Duodenal mucosa (tissue), 2 donors: ENCODE data around the gene MICALL1.

Experiments used
- H3K27ac ChIP-seq: one replicate; pipeline ENCODE4 v1.7.0; 2013; ENCODE audit warnings: low read depth, low read length
- H3K27me3 ChIP-seq, 2 donors: one replicate each; pipeline ENCODE4 v1.7.0; 2013; ENCODE audit warnings: low read length in 2 of 2, control low read depth in 1 of 2; ENCODE audit not compliant: insufficient read depth in 2 of 2, control insufficient read depth in 1 of 2
- H3K36me3 ChIP-seq, 2 donors: one replicate each; pipeline ENCODE4 v1.7.0; 2013; ENCODE audit warnings: low read length in 2 of 2, control low read depth in 1 of 2; ENCODE audit not compliant: insufficient read depth in 2 of 2, control insufficient read depth in 1 of 2
- H3K4me1 ChIP-seq, 2 donors: one replicate each; pipeline ENCODE4 v1.7.0; 2013; ENCODE audit warnings: low read length in 2 of 2, control low read depth in 1 of 2; ENCODE audit not compliant: insufficient read depth in 2 of 2, control insufficient read depth in 1 of 2
- H3K4me3 ChIP-seq, 2 donors: one replicate each; pipeline ENCODE4 v1.7.0; 2013; ENCODE audit warnings: low read length in 2 of 2, low read depth in 1 of 2
- H3K9ac ChIP-seq, 2 donors: one replicate each; pipeline ENCODE4 v1.7.0; 2013; ENCODE audit warnings: low read length in 2 of 2, low read depth in 1 of 2
- H3K9me3 ChIP-seq, 2 donors: one replicate each; pipeline ENCODE4 v1.7.0; 2013; ENCODE audit warnings: low read length in 2 of 2, control low read depth in 1 of 2; ENCODE audit not compliant: control insufficient read depth in 1 of 2

The MICALL1 gene

DNA sequence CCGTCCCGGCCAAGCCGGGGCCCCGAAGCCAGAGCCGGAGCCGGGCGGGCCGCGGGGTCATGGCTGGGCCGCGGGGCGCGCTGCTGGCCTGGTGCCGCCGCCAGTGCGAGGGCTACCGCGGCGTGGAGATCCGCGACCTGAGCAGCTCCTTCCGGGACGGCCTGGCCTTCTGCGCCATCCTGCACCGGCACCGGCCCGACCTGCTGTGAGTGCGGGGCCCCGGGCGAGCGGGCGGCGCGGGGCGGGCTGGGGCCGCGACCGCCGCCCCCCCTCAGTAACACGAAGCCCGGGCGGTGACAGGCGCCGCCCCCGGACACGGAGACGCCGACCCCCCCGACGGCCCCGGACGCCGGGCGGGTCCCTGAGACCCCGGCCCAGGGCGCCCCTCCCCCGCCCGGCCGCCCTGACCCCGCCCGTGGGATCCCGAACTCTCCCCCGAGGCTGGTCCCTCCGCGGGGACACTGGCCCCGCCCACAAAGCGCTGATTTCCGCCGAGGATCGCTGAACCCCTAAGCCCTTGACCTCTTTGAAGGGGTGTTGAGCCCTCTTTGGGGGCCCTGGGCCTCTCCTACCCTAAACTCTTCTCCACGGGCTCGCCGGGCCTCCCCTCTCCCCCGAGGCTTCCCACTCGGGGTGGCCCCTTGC, 389 bp downstream of the MICALL1 start:
- Histone ChIP-seq H3K27ac (peak overlapping the region; percentile 51), H3K9me3 (no peaks in the 10 kb centered on the region), H3K36me3 (peaks cover 0 to 4% of the 10 kb centered on the region in 2 donors), H3K4me1 (peaks cover 0 to 17% of the 10 kb centered on the region in 2 donors), H3K27me3 (no peaks in the 10 kb centered on the region), H3K4me3 (peak overlapping the region; percentile 70 to 81), H3K9ac (peak overlapping the region; percentile 68 to 71)

DNA sequence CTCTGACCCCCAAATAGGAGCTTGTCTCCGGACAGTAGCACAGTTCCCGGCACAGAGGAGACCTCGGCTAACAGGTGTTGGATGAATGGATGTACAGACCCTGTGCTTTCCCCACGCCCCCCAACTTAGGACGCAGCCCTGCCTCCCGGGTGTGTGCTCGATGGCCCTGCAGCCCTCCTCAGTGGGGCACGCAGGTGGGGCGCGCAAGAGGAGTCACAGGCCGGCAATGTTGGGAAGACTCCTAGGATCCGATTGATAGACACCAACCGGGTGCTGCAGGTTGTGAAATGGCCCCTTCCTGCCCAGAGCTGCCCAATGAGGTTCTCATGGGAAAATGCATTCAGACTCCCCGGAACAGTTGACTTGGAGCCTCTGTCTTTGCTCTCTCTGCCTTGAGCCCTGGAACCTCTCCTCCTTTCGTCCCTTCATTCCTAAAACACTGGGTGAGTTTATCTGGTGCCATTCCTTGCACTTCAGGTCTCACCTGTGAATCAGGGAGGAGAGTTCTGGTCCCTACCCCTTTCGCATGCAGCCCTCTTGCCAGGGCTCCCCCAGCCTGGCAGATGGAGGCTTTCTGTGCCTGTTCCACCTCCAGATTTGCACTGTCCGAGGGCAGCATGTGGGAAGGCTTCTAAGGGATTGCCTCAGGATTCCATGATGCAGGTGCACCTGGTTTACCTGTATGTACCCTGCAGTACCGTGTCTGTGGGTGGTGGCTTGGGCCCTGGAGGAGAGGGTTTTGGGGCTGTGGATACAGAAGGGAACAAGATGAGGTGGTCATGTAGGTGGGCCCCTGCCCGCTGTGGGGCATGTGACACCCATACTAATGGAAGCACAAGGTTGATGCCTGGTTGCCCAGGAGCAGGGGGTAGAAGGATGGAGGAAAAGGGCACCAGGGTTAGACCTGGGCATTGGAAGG, 1.2 kb downstream of the MICALL1 start:
- peak overlapping the region; percentile 68 to 71 for H3K9ac ChIP-seq
- H3K36me3 ChIP-seq: peaks cover 0 to 4% of the 10 kb centered on the region in 2 donors
- peak overlapping the region; percentile 70 to 81 for H3K4me3 ChIP-seq
- no peak overlapping the region for H3K27ac ChIP-seq
- no peaks in the 10 kb centered on the region for H3K9me3 ChIP-seq
- peaks cover 0 to 17% of the 10 kb centered on the region in 2 donors for H3K4me1 ChIP-seq
- no peaks in the 10 kb centered on the region for H3K27me3 ChIP-seq

DNA sequence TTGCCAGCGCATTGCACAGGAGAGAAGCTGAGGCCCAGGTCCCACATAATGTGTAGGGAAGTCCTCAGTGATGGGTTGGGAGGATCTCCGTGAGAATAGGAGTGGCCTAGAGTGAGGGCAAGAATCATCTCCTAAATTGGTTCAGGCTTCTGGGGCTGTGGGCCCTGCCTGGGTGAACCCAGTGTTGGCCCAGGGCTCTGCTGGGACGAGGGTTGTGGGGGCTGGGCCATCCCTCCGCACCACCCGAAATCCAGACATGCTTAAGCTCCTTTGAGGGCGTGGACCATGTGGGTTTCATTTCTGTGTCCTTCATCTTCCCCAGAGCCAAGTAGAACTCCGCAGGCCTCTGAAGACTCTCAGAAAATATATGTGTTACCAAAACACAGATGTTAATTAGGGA, 3.7 kb downstream of the MICALL1 start:
- Histone ChIP-seq H3K4me1 (peaks cover 0 to 17% of the 10 kb centered on the region in 2 donors), H3K9ac (no peak overlapping the region), H3K36me3 (peaks cover 0 to 10% of the 10 kb centered on the region in 2 donors), H3K4me3 (no peak overlapping the region), H3K27ac (no peak overlapping the region), H3K9me3 (no peaks in the 10 kb centered on the region), H3K27me3 (no peaks in the 10 kb centered on the region)

DNA sequence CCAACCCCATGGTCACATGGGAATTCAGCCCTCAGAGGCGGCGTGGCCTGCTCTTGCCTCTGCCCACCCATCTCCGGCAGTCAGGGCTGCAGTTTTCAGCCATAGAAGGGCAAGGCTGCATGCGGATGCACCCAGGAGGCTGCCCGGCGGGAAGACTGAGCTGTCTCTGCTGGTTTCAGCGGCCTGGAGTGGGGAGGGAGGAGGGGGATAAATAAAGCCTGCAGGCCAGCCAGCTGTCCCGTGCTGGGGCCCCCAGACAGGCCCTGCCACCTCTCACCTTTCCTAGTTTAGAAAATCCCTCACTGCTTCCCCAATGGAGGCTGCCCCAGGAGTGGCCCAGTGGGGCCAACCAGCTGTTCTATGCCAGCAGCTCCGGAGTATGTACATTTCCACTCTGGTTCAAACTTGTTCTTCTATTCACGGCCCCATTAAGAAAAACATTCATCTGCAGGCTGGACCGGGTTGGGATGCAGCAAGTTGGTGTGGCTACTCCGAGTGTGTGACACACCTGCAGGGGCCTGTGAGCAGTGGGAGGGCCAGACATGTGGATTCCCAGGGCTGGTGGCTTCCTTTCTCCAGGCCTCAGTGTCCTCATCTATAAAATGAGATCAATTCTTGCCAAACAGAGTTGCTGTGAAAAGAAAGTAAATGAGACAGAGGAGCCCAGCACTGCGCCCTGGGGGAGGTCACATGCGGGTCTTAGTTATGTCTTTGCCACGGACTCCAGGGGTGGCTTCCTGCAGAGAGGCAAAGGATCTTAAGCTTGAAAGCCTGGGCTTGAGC, 5.0 kb downstream of the MICALL1 start:
- no peaks in the 10 kb centered on the region for H3K27me3 ChIP-seq
- H3K9ac ChIP-seq: no peak overlapping the region
- peaks cover 0 to 13% of the 10 kb centered on the region in 2 donors for H3K4me1 ChIP-seq
- no peaks in the 10 kb centered on the region for H3K9me3 ChIP-seq
- peak overlapping the region; percentile 5 for H3K27ac ChIP-seq
- H3K4me3 ChIP-seq: no peak overlapping the region
- H3K36me3 ChIP-seq: peaks cover 0 to 10% of the 10 kb centered on the region in 2 donors

DNA sequence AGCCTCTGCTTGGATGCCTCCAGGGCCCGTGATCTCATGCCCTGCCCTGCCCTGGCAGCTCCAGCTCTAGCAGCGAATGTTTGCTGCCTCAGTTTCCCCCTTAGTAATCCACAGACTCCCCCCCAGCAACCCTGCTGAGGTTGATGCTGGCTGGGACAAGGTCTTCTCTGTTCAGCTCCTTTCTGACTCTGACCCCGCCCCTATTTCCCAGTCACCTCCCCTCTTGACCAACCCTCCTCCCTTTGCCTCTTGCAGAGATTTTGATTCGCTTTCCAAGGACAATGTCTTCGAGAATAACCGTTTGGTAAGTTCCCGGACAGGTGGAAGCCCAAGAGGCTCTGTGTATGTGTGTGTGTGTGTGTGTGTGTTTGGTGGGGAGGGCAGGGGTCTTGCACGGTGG, 5.6 kb downstream of the MICALL1 start:
- H3K36me3 ChIP-seq: peaks cover 0 to 16% of the 10 kb centered on the region in 2 donors
- H3K4me3 ChIP-seq: no peak overlapping the region
- H3K4me1 ChIP-seq: peaks cover 0 to 13% of the 10 kb centered on the region in 2 donors
- no peak overlapping the region for H3K27ac ChIP-seq
- H3K9ac ChIP-seq: no peak overlapping the region
- no peaks in the 10 kb centered on the region for H3K9me3 ChIP-seq
- H3K27me3 ChIP-seq: no peaks in the 10 kb centered on the region

DNA sequence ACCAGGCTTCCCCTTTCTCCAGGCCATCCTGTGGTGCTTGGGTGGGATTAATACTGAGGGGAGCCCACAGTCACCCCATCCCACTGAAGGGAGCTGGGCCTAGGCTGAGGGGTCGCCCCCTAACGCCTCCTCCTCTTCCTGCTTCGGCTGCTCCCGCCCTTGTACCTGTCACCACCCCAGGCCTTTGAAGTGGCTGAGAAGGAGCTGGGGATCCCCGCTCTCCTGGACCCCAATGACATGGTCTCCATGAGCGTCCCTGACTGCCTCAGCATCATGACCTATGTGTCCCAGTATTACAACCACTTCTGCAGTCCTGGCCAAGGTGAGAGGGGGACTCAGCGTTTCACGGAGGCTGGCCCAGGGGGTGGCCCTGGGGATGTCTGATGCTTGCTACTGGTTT, 6.1 kb downstream of the MICALL1 start:
- peaks cover 0 to 8% of the 10 kb centered on the region in 2 donors for H3K4me1 ChIP-seq
- H3K36me3 ChIP-seq: peaks cover under 1 to 21% of the 10 kb centered on the region in 2 donors
- H3K27me3 ChIP-seq: no peaks in the 10 kb centered on the region
- H3K27ac ChIP-seq: no peak overlapping the region
- H3K9me3 ChIP-seq: no peaks in the 10 kb centered on the region
- no peak overlapping the region for H3K4me3 ChIP-seq
- no peak overlapping the region for H3K9ac ChIP-seq

DNA sequence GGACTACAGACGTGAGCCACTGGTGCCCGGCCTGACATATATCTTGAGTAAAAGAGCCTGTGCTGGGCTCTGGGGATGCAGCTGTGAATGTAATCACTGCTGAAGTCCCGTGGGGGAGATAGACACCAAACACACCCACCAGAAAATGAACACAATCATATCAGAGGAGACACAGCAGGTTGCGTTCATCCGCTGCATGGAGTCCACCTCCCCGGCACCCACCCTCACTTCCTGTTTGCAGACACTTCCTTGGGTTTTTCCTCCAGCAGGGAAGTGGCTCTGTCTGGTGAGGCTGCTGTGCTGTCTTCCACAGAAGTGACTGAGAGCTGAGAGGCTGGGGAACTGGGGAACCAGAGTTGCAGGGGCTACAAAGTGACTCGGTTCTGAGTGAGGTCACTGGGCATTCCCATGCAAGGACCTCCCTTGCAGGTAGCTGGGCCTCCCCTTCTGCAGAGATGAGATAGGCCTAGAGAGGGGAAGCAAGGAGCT, 7.2 kb downstream of the MICALL1 start:
- no peak overlapping the region for H3K9ac ChIP-seq
- peaks cover 12 to 32% of the 10 kb centered on the region in 2 donors for H3K36me3 ChIP-seq
- no peak overlapping the region for H3K27ac ChIP-seq
- H3K4me1 ChIP-seq: no peaks in the 10 kb centered on the region
- H3K27me3 ChIP-seq: no peaks in the 10 kb centered on the region
- no peak overlapping the region for H3K4me3 ChIP-seq
- H3K9me3 ChIP-seq: no peaks in the 10 kb centered on the region

DNA sequence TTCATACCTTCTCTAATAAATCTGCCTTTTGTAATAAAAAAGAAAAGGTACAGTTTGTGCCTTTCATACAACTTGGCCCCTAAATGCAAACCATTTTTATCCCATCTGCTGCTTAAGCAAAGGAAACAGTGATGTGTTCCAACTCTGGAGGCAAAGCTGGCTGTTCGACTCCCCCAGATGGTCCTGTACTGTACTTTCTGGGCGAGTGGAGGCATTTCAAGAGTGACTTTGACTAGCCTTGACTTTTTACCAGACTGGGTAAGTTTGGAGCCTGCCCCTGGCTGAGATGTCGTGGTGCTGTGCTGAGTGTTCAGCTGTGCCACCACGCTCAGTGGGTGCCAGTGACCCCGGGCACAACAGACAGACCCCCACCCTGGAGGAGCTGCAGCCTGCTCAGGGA, 10.2 kb downstream of the MICALL1 start:
- Histone ChIP-seq H3K9me3 (no peaks in the 10 kb centered on the region), H3K27ac (no peak overlapping the region), H3K36me3 (peaks cover 19 to 40% of the 10 kb centered on the region in 2 donors), H3K4me3 (no peak overlapping the region), H3K4me1 (no peaks in the 10 kb centered on the region), H3K27me3 (no peaks in the 10 kb centered on the region), H3K9ac (no peak overlapping the region)

DNA sequence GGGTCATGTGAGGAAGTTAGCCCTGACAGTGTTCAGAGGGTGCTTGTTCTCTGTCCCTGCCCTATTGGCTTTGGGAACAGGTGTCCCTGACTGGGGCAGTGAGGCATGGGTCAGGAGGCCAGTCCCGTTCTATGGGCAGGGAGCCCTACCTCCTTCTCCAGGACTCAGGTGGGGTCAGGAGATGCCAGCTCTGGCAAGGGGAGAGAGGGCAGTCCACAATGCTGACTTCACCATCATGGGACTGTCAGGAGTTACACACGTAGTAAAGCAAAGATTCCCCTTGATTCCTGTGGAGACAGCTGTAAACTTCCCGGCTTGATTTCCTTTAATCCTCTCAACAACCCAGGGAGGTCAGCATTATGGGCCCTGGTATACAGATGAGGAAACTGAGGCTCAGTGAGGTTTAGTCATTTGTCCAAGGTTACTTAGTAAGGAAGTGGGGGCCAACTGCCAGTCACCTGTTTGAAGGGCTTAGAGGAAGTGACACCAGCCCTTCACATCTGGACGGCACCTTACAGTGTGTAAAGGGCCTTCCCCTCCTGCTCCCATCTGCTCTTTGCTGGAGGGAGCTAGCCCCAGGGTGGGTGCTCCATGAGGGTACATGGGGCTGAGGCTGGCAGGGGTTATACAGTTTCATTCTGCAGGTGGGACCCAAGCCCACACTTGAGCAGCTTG, 11.9 kb downstream of the MICALL1 start:
- peaks cover 19 to 40% of the 10 kb centered on the region in 2 donors for H3K36me3 ChIP-seq
- no peaks in the 10 kb centered on the region for H3K9me3 ChIP-seq
- H3K4me1 ChIP-seq: no peaks in the 10 kb centered on the region
- no peak overlapping the region for H3K4me3 ChIP-seq
- no peak overlapping the region for H3K9ac ChIP-seq
- no peaks in the 10 kb centered on the region for H3K27me3 ChIP-seq
- H3K27ac ChIP-seq: no peak overlapping the region
